ENCODE results near the gene LRRK1.

The LRRK1 gene

GRCh38 chr15:101044625-101045235, 125.6 kb downstream of the LRRK1 start:
- DNase-seq (ENCODE audit: low read depth): no peak

- no peak for DNase-seq (ENCODE audit: low read depth)
Observed at GRCh38 chr15:101045236-101045646, 126.1 kb downstream of the LRRK1 start.

GRCh38 chr15:101045835-101046691, 126.9 kb downstream of the LRRK1 start:
- no peak for DNase-seq (ENCODE audit: low read depth)

- DNase-seq (ENCODE audit: low read depth): no peak
Observed at GRCh38 chr15:101046826-101047225, 127.7 kb downstream of the LRRK1 start.

- DNase-seq (ENCODE audit: low read depth): no peak
Observed at GRCh38 chr15:101047301-101047781, 128.2 kb downstream of the LRRK1 start.

- DNase-seq (ENCODE audit: low read depth): no peak
Observed at GRCh38 chr15:101048176-101048575, 129.0 kb downstream of the LRRK1 start.

GRCh38 chr15:101048581-101049030, 129.4 kb downstream of the LRRK1 start:
- DNase-seq (ENCODE audit: low read depth): no peak

GRCh38 chr15:101049282-101049681, 130.1 kb downstream of the LRRK1 start:
- DNase-seq (ENCODE audit: low read depth): no peak

GRCh38 chr15:101049856-101050622, 130.9 kb downstream of the LRRK1 start:
- no peak for DNase-seq (ENCODE audit: low read depth)

- DNase-seq (ENCODE audit: low read depth): no peak
Observed at GRCh38 chr15:101050623-101051290, 131.6 kb downstream of the LRRK1 start.

- no peak for DNase-seq (ENCODE audit: low read depth)
Observed at GRCh38 chr15:101051291-101052030, 132.3 kb downstream of the LRRK1 start.

- DNase-seq (ENCODE audit: low read depth): no peak
Observed at GRCh38 chr15:101052031-101052620, 133.0 kb downstream of the LRRK1 start.

- no peak for DNase-seq (ENCODE audit: low read depth)
Observed at GRCh38 chr15:101052681-101053121, 133.5 kb downstream of the LRRK1 start.

- no peak for DNase-seq (ENCODE audit: low read depth)
Observed at GRCh38 chr15:101053261-101053660, 134.1 kb downstream of the LRRK1 start.

GRCh38 chr15:101054116-101054515, 135.0 kb downstream of the LRRK1 start:
- no peak for DNase-seq (ENCODE audit: low read depth)

GRCh38 chr15:101054991-101055390, 135.8 kb downstream of the LRRK1 start:
- no peak for DNase-seq (ENCODE audit: low read depth)

GRCh38 chr15:101055411-101055810, 136.3 kb downstream of the LRRK1 start:
- no peak for DNase-seq (ENCODE audit: low read depth)

- DNase-seq (ENCODE audit: low read depth): no peak
Observed at GRCh38 chr15:101056366-101057334, 137.5 kb downstream of the LRRK1 start.

GRCh38 chr15:101057841-101058407, 138.8 kb downstream of the LRRK1 start:
- no peak for DNase-seq (ENCODE audit: low read depth)

Measured in T-helper 22 cell (primary cell).